GM12878 (cell line): Measurements from ENCODE around the gene REL. TPM values are rescaled to one million over a fixed set of nuclear protein-coding genes. Genes with fewer than 3 reads are reported as not detected.
A peak's percentile ranks its signal among the peaks of the same experiment; 100 is the strongest.

Experiments
- BCL11A ChIP-seq: IDR thresholded peaks from 2 replicates; pipeline ENCODE4 v1.6.1; 2011; ENCODE audit warnings: low read depth, low read length
- BCLAF1 ChIP-seq: fragments of 450-650 bp; IDR thresholded peaks from 2 replicates; pipeline ENCODE4 v1.6.1; 2017; ENCODE audit warnings: antibody characterized with exemption, mild to moderate bottlenecking, moderate library complexity
- BHLHE40 ChIP-seq, 2 experiments: fragments of 450-650 bp in 1 of 2; IDR thresholded peaks; 2 replicates each; pipeline ENCODE4 v1.6.1; 2011 to 2017; ENCODE audit warnings: low read depth in 2 of 2, borderline replicate concordance in 1 of 2, improper control_type of control experiment in 1 of 2, low read length in 1 of 2, mild to moderate bottlenecking in 1 of 2
- GATAD2B ChIP-seq: fragments of 450-650 bp; conservative IDR thresholded peaks from 2 replicates; pipeline ENCODE4 v1.6.1; 2017; ENCODE audit warnings: low read depth, mild to moderate bottlenecking, moderate library complexity
- HCFC1 ChIP-seq: fragments of 150-350 bp; IDR thresholded peaks from 2 replicates; pipeline ENCODE4 v1.6.1; 2014; ENCODE audit warnings: low read length
- HDAC2 ChIP-seq: fragments of 200-600 bp; sonication (generic); IDR thresholded peaks from 2 replicates; pipeline ENCODE4 v1.6.1; 2017
- IKZF2 ChIP-seq, 2 experiments: fragments of 450-650 bp; IDR thresholded peaks; 2 replicates each; pipeline ENCODE4 v1.6.1; 2017; ENCODE audit warnings: mild to moderate bottlenecking in 2 of 2, moderate library complexity in 2 of 2
- JUNB ChIP-seq: IDR thresholded peaks from 2 replicates; pipeline ENCODE4 v1.6.1; 2016; ENCODE audit warnings: antibody characterized with exemption, mild to moderate bottlenecking
- KAT2A ChIP-seq: conservative IDR thresholded peaks from 2 replicates; pipeline ENCODE4 v1.6.1; 2011; ENCODE audit warnings: low read depth, low read length; ENCODE audit not compliant: control insufficient read depth
- MTA2 ChIP-seq: fragments of 450-650 bp; IDR thresholded peaks from 2 replicates; pipeline ENCODE4 v1.6.1; 2016; ENCODE audit warnings: low read depth, mild to moderate bottlenecking, moderate library complexity
- MYB ChIP-seq: fragments of 150-350 bp; IDR thresholded peaks from 2 replicates; pipeline ENCODE4 v1.6.1; 2014; ENCODE audit warnings: mild to moderate bottlenecking, low read depth, low read length, borderline replicate concordance
- NFIC ChIP-seq: IDR thresholded peaks from 2 replicates; pipeline ENCODE4 v1.6.1; 2012; ENCODE audit warnings: low read depth, mild to moderate bottlenecking, inconsistent platforms, low read length, moderate library complexity
- PKNOX1 ChIP-seq: fragments of 450-650 bp; IDR thresholded peaks from 2 replicates; pipeline ENCODE4 v1.6.1; 2016; ENCODE audit warnings: mild to moderate bottlenecking
- PML ChIP-seq: IDR thresholded peaks from 2 replicates; pipeline ENCODE4 v1.6.1; 2012; ENCODE audit warnings: low read length, inconsistent platforms
- RFX5 ChIP-seq: IDR thresholded peaks from 2 replicates; pipeline ENCODE4 v1.6.1; 2011; ENCODE audit warnings: low read depth, low read length, improper control_type of control experiment
- RUNX3 ChIP-seq: IDR thresholded peaks from 2 replicates; pipeline ENCODE4 v1.6.1; 2012; ENCODE audit warnings: low read length, inconsistent platforms
- SKIL ChIP-seq: fragments of 450-650 bp; IDR thresholded peaks from 2 replicates; pipeline ENCODE4 v1.6.1; 2017; ENCODE audit warnings: mild to moderate bottlenecking, low read depth, inconsistent platforms; ENCODE audit not compliant: poor library complexity, severe bottlenecking
- SMAD5 ChIP-seq: IDR thresholded peaks from 2 replicates; pipeline ENCODE4 v1.6.1; 2016; ENCODE audit warnings: antibody characterized with exemption, low read depth
- SPI1 ChIP-seq: IDR thresholded peaks from 2 replicates; pipeline ENCODE4 v1.6.1; 2011; ENCODE audit warnings: low read depth, mild to moderate bottlenecking, low read length, moderate library complexity, borderline replicate concordance; ENCODE audit not compliant: insufficient read depth
- SUPT20H ChIP-seq: IDR thresholded peaks from 2 replicates; pipeline ENCODE4 v1.6.1; 2011; ENCODE audit warnings: low read depth, mild to moderate bottlenecking, low read length, moderate library complexity, borderline replicate concordance; ENCODE audit not compliant: control insufficient read depth
- TARDBP ChIP-seq: IDR thresholded peaks from 2 replicates; pipeline ENCODE4 v1.6.1; 2016; ENCODE audit warnings: borderline replicate concordance
- ZBTB33 ChIP-seq: fragments of 450-650 bp; IDR thresholded peaks from 2 replicates; pipeline ENCODE4 v1.6.1; 2017; ENCODE audit warnings: mild to moderate bottlenecking
- polyA plus RNA-seq, 11 experiments: library from polyadenylated mRNA; depleted of rRNA in 4 of 11; unstranded in 6 of 11; stranded (reverse) in 5 of 11; fragments of >200 nt; fragmentation: Nextera tagmentation in 4 of 11; fragmentation: Illumina TruSeq in 1 of 11; extraction: Ambion mirVana in 4 of 11; extraction: Trizol in 1 of 11; gene quantifications; 1 replicate in 1 of 11; 2 replicates in 10 of 11; pipeline versions ENCODE4 v1.2.1 to v1.2.3, GENCODE V29; 2011 to 2016; ENCODE audit warnings: inconsistent platforms in 2 of 11, missing spikeins in 2 of 11, low read depth in 1 of 11
- total RNA-seq, 4 experiments: library from RNA; depleted of rRNA in 3 of 4; stranded (reverse); fragments of >200 nt in 3 of 4; fragmentation: Illumina TruSeq in 1 of 4; extraction: Trizol in 1 of 4; gene quantifications; 2 replicates each; pipeline versions ENCODE4 v1.2.1 to v1.2.3, GENCODE V29; 2013 to 2021

The REL gene
- total and polyA plus RNA-seq, 10 of the 15 experiments (the other 5 are each of a cell fraction or from before 2014, with no cell fraction given): 6.3 to 52.4 (median 26.6) TPM

GRCh38 chr2:60872510-60872928 is 8.9 kb upstream of the REL start (continued):
- no peak for TF ChIP-seq BCLAF1
- TF ChIP-seq IKZF2 (IDR thresholded peaks at IDR 0.05): peak in 1 of 2 experiments; percentile 20; a peak in 1 of 4 replicates
- TF ChIP-seq RUNX3: peak; percentile 41; the same call in 1 of the 2 replicates
- peak; percentile 56; the same call in 1 of the 2 replicates for TF ChIP-seq BCL11A
- TF ChIP-seq SUPT20H: no peak
- no peak for TF ChIP-seq SMAD5
- 0 out of 4 replicates have a peak, but pooled peaks of 1 of the 2 experiments have one; percentile 9 for TF ChIP-seq BHLHE40 (IDR thresholded peaks at IDR 0.05; ENCODE audit: borderline replicate concordance in 1 of 2, low read depth in 2 of 2, low read length in 1 of 2)
- no peak for TF ChIP-seq GATAD2B
- peak; percentile 15; the same call in 1 of the 2 replicates for TF ChIP-seq PKNOX1
- TF ChIP-seq SPI1: no peak
- no peak for TF ChIP-seq RFX5
- TF ChIP-seq NFIC: 0 out of 2 replicates have a peak, but pooled peaks have one; percentile 64
- TF ChIP-seq KAT2A: no peak
- no peak for TF ChIP-seq HCFC1
- no peak for TF ChIP-seq ZBTB33
- 0 out of 2 replicates have a peak, but pooled peaks have one; percentile 12 for TF ChIP-seq PML
- no peak for TF ChIP-seq TARDBP
- no peak for TF ChIP-seq HDAC2
- TF ChIP-seq JUNB: peak; percentile 62; the same call in 1 of the 2 replicates
- no peak for TF ChIP-seq MYB
- TF ChIP-seq MTA2: peak; percentile 83
- peak; percentile 76 for TF ChIP-seq SKIL
